Endodermal cell (in vitro differentiated cells): ENCODE measurements around the gene OR51E1. TPM values are rescaled to one million over a fixed set of nuclear protein-coding genes. Genes with fewer than 3 reads are reported as not detected.

Experiments used
- DNase-seq: peaks from one replicate; pipeline ENCODE4 v3.0.0-alpha.2; 2017
- H3K27ac ChIP-seq: 2 replicates; pipeline ENCODE4 v1.5.1; 2013; ENCODE audit warnings: mild to moderate bottlenecking, low read depth, low read length, moderate library complexity
- H3K27me3 ChIP-seq: 2 replicates; pipeline ENCODE4 v1.6.1; 2013; ENCODE audit warnings: mild to moderate bottlenecking, low read length, moderate library complexity; ENCODE audit not compliant: insufficient read depth, control insufficient read depth, poor library complexity, severe bottlenecking
- H3K36me3 ChIP-seq: 2 replicates; pipeline ENCODE4 v1.7.0; 2013; ENCODE audit warnings: mild to moderate bottlenecking, low read length, moderate library complexity; ENCODE audit not compliant: control insufficient read depth, insufficient read depth
- H3K4me1 ChIP-seq: one replicate; pipeline ENCODE4 v1.7.0; 2013; ENCODE audit warnings: low read length; ENCODE audit not compliant: control insufficient read depth, insufficient read depth
- H3K4me3 ChIP-seq: 2 replicates; pipeline ENCODE4 v1.5.1; 2013; ENCODE audit warnings: mild to moderate bottlenecking, low read length, moderate library complexity
- H3K9ac ChIP-seq: 2 replicates; pipeline ENCODE4 v1.6.1; 2013; ENCODE audit warnings: mild to moderate bottlenecking, low read length, moderate library complexity; ENCODE audit not compliant: poor library complexity, severe bottlenecking; ENCODE audit errors: extremely low read depth
- H3K9me3 ChIP-seq: 2 replicates; pipeline ENCODE4 v1.6.1; 2013; ENCODE audit warnings: mild to moderate bottlenecking, low read length, moderate library complexity; ENCODE audit not compliant: control insufficient read depth
- H3K27ac Mint-ChIP-seq: 2 replicates; pipeline ENCODE4 v1.8.0; 2020; ENCODE audit warnings: mixed read lengths
- H3K27me3 Mint-ChIP-seq: 2 replicates; pipeline ENCODE4 v1.8.0; 2021; ENCODE audit warnings: mild to moderate bottlenecking, mixed read lengths; ENCODE audit not compliant: insufficient read depth
- H3K36me3 Mint-ChIP-seq: 2 replicates; pipeline ENCODE4 v1.8.0; 2020; ENCODE audit warnings: low read depth, mixed read lengths
- H3K4me1 Mint-ChIP-seq: 2 replicates; pipeline ENCODE4 v1.8.0; 2020; ENCODE audit warnings: mixed read lengths
- H3K4me3 Mint-ChIP-seq: 2 replicates; pipeline ENCODE4 v1.8.0; 2020; ENCODE audit warnings: mild to moderate bottlenecking, moderate library complexity, mixed read lengths
- H3K9me3 Mint-ChIP-seq: 2 replicates; pipeline ENCODE4 v1.8.0; 2020; ENCODE audit warnings: mild to moderate bottlenecking, mixed read lengths
- CTCF ChIP-seq: fragments of 200-600 bp; sonication (generic); conservative IDR thresholded peaks from 2 replicates; pipeline ENCODE4 v1.5.0; 2021; ENCODE audit warnings: antibody characterized with exemption, mild to moderate bottlenecking
- WGBS, 2 experiments: methylation state at CpG; one replicate each; pipeline versions ENCODE4 v1.1.5 to v1.1.7; 2013; ENCODE audit warnings: missing lambda C conversion rate in 2 of 2, mixed read lengths in 1 of 2; ENCODE audit not compliant: insufficient coverage in 1 of 2, insufficient read length in 1 of 2; 5-methylcytosine and 5-hydroxymethylcytosine counted together
- long read RNA-seq, 4 experiments: library from polyadenylated mRNA in 2 of 4; library from RNA in 1 of 4; library from capped mRNA in 1 of 4; stranded (forward) in 3 of 4; unstranded in 1 of 4; transcript quantifications; one replicate each; pipeline ENCODE4 v2.0.0, GENCODE V29; 2020 to 2021; ENCODE audit warnings: inconsistent platforms in 1 of 4
- polyA plus RNA-seq, 2 experiments: library from polyadenylated mRNA; stranded (reverse); fragments of 50-300 nt; gene quantifications; one replicate each; pipeline ENCODE4 v1.2.3, GENCODE V29; 2013
- total RNA-seq, 2 donors: library from RNA; stranded (reverse); fragmentation: NEBNext Ultra II Directional in 1 of 2; extraction: Animal tissue kit (Norgen Biotek cat#: 25700) in 1 of 2; gene quantifications; 2 replicates in 1 of 2; 3 replicates in 1 of 2; pipeline ENCODE4 v1.2.1, GENCODE V29; 2021

OR51E1 gene
- total RNA-seq: not detected
- not detected for polyA plus RNA-seq (2013, experiment 1 of 2)
- not detected for polyA plus RNA-seq (2013, experiment 2 of 2)
- long read RNA-seq, experiment 1: 0 reads
- long read RNA-seq, experiment 2: 0 reads
- long read RNA-seq, experiment 3: 0 reads
- long read RNA-seq, experiment 4: 0 reads

GRCh38 chr11:4643682-4644081 is at the start of gene OR51E1:
Gene OR51E1 (plus strand): TSS chr11:4643982. CDS start chr11:4652527, 8,545 bp downstream.
- Histone ChIP-seq H3K27me3 (peaks cover 69% of the 10 kb centered on the region), H3K9ac (no peak within 1 kb of the TSS), H3K36me3 (no peaks in the 10 kb centered on the region), H3K27ac (no peak within 1 kb of the TSS), H3K4me3 (no peak within 1 kb of the TSS), H3K4me1 (no peaks in the 10 kb centered on the region), H3K9me3 (no peaks in the 10 kb centered on the region)
- TF ChIP-seq CTCF: no peak
- Mint-ChIP-seq H3K36me3 (no peaks in the 10 kb centered on the region), H3K4me1 (peaks cover 3% of the 10 kb centered on the region), H3K27me3 (peaks cover 46% of the 10 kb centered on the region), H3K4me3 (no peak within 1 kb of the TSS), H3K27ac (no peak within 1 kb of the TSS), H3K9me3 (no peaks in the 10 kb centered on the region)
- DNase-seq: no peak
- WGBS, 2 experiments: 92 to 100% methylated on average over 1 to 3 of the region's 3 CpGs

GRCh38 chr11:4605057-4605456 is 38.7 kb upstream of the OR51E1 start:
- no peak overlapping the region for H3K4me3 Mint-ChIP-seq
- WGBS, 2 experiments: 87 to 90% methylated on average over 3 to 4 of the region's 4 CpGs
- Histone ChIP-seq H3K9ac (no peak overlapping the region), H3K4me3 (no peak overlapping the region), H3K27ac (no peak overlapping the region), H3K27me3 (peaks cover 5% of the 10 kb centered on the region), H3K36me3 (peaks cover 22% of the 10 kb centered on the region), H3K4me1 (no peaks in the 10 kb centered on the region), H3K9me3 (no peaks in the 10 kb centered on the region)
- H3K36me3 Mint-ChIP-seq: peaks cover 29% of the 10 kb centered on the region
- DNase-seq: no peak
- TF ChIP-seq CTCF: no peak
- peaks cover 15% of the 10 kb centered on the region for H3K4me1 Mint-ChIP-seq
- peaks cover 7% of the 10 kb centered on the region for H3K9me3 Mint-ChIP-seq
- H3K27ac Mint-ChIP-seq: no peak overlapping the region
- peaks cover 6% of the 10 kb centered on the region for H3K27me3 Mint-ChIP-seq

- H3K27ac Mint-ChIP-seq: no peak overlapping the region
Observed at GRCh38 chr11:4606231-4607015, 37.4 kb upstream of the OR51E1 start.

More at GRCh38 chr11:4606231-4607015, 37.4 kb upstream of the OR51E1 start:
- H3K9ac ChIP-seq: no peak overlapping the region
- H3K4me1 ChIP-seq: no peaks in the 10 kb centered on the region
- H3K27ac ChIP-seq: no peak overlapping the region
- H3K36me3 ChIP-seq: peaks cover 15% of the 10 kb centered on the region
- H3K4me3 Mint-ChIP-seq: peak overlapping the region; percentile 85
- H3K27me3 ChIP-seq: peaks cover 6% of the 10 kb centered on the region
- WGBS, 2 experiments: 95% methylated on average over 1 of the region's 1 CpG; no CpG with 5 or more reads in 1 of the 2 experiments
- peaks cover 7% of the 10 kb centered on the region for H3K9me3 Mint-ChIP-seq
- no peak overlapping the region for H3K4me3 ChIP-seq
- peaks cover 17% of the 10 kb centered on the region for H3K36me3 Mint-ChIP-seq
- H3K9me3 ChIP-seq: no peaks in the 10 kb centered on the region
- peaks cover 12% of the 10 kb centered on the region for H3K27me3 Mint-ChIP-seq
- H3K4me1 Mint-ChIP-seq: peaks cover 15% of the 10 kb centered on the region
- TF ChIP-seq CTCF: no peak
- no peak for DNase-seq
